ENCODE measurements around the gene RGS12. TPM values are rescaled to one million over a fixed set of nuclear protein-coding genes. Genes with fewer than 3 reads are reported as not detected.

Gene RGS12
- total RNA-seq, 1 donor from 2014 or later = 21.9 TPM

DNA sequence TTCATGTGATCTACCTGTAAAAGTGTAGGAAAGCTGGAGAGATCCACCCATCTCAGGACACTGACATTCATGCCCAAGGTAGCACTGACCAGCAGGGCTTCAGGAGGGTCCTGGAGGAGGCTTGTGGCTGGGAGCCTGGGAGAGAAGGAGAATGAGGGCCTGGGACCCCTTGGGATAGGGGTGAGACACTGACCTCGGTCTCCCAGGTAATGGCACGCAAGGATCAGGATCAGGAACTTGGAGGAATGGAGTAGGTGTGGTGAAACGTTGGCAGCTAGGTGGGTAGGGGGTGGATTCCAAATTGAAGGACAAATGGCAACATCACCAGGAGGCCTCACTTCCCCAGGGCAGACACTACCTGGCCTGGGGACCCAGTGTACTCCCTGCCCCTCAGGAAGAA is 12.4 kb upstream of the RGS12 start:
- Histone ChIP-seq H3K9ac (ENCODE audit: low read length) (no peak overlapping the region), H3K4me1 (ENCODE audit: insufficient read depth, low read length) (peaks cover 8% of the 10 kb centered on the region), H3K36me3 (ENCODE audit: insufficient read depth, low read length) (no peaks in the 10 kb centered on the region), H3K9me3 (ENCODE audit: insufficient read depth, low read depth, low read length) (no peaks in the 10 kb centered on the region), H4K20me1 (ENCODE audit: insufficient read depth, low read length) (no peaks in the 10 kb centered on the region), H3K79me2 (ENCODE audit: insufficient read depth, low read length) (no peaks in the 10 kb centered on the region), H3K27me3 (ENCODE audit: insufficient read depth, low read length) (no peaks in the 10 kb centered on the region), H3K4me2 (ENCODE audit: low read length) (no peak overlapping the region), H3K27ac (ENCODE audit: low read depth, low read length) (no peak overlapping the region), H3K4me3 (ENCODE audit: insufficient read depth, low read depth, low read length) (no peak overlapping the region), H2AFZ (ENCODE audit: low read depth, low read length) (no peak overlapping the region)
- no peak for TF ChIP-seq EZH2 (IDR thresholded peaks at IDR 0.05; ENCODE audit: insufficient read depth, low read length)
- TF ChIP-seq, protein P1, sequence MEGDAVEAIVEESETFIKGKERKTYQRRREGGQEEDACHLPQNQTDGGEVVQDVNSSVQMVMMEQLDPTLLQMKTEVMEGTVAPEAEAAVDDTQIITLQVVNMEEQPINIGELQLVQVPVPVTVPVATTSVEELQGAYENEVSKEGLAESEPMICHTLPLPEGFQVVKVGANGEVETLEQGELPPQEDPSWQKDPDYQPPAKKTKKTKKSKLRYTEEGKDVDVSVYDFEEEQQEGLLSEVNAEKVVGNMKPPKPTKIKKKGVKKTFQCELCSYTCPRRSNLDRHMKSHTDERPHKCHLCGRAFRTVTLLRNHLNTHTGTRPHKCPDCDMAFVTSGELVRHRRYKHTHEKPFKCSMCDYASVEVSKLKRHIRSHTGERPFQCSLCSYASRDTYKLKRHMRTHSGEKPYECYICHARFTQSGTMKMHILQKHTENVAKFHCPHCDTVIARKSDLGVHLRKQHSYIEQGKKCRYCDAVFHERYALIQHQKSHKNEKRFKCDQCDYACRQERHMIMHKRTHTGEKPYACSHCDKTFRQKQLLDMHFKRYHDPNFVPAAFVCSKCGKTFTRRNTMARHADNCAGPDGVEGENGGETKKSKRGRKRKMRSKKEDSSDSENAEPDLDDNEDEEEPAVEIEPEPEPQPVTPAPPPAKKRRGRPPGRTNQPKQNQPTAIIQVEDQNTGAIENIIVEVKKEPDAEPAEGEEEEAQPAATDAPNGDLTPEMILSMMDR (IDR thresholded peaks at IDR 0.05; ENCODE audit: insufficient read depth, low read depth, low read length) = no peak
- Mint-ChIP-seq H3K4me3 (ENCODE audit: unreplicated experiment) (no peak overlapping the region), H3K27me3 (ENCODE audit: low read depth, unreplicated experiment) (peaks cover 11% of the 10 kb centered on the region), H3K4me1 (ENCODE audit: low read depth, unreplicated experiment) (no peaks in the 10 kb centered on the region), H3K27ac (ENCODE audit: unreplicated experiment) (no peak overlapping the region), H3K9me3 (ENCODE audit: unreplicated experiment) (peaks cover 2% of the 10 kb centered on the region), H3K36me3 (ENCODE audit: low read depth, unreplicated experiment) (peaks cover 15% of the 10 kb centered on the region)
- no peak for DNase-seq (ENCODE audit: low read depth)
- FAIRE-seq = no peak

DNA sequence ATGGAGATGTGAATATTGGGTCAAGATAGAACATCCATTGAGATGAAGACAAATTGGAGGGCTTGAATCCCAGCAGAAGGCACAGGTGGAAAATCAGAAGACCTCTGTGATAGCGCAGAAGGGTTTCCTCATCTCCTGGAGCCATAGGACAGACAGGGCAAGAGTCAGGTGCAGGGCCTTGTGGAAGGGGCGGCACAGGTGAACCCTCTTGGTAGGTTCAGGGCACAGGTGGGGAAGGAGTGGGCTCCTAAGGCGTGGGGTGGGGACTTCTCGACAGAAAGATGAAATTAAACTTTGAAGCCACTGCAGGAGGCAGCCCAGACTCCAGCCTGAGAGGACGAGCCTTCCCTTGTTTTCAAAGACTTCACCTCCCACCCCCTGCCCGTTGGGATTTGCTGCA is 9.3 kb upstream of the RGS12 start:
- Mint-ChIP-seq H3K36me3 (ENCODE audit: low read depth, unreplicated experiment) (peaks cover 10% of the 10 kb centered on the region), H3K27ac (ENCODE audit: unreplicated experiment) (no peak overlapping the region), H3K4me3 (ENCODE audit: unreplicated experiment) (no peak overlapping the region), H3K9me3 (ENCODE audit: unreplicated experiment) (no peaks in the 10 kb centered on the region), H3K4me1 (ENCODE audit: low read depth, unreplicated experiment) (no peaks in the 10 kb centered on the region), H3K27me3 (ENCODE audit: low read depth, unreplicated experiment) (peaks cover 18% of the 10 kb centered on the region)
- no peak overlapping the region for H3K9ac ChIP-seq (ENCODE audit: low read length)
- H3K9me3 ChIP-seq (ENCODE audit: insufficient read depth, low read depth, low read length) = no peaks in the 10 kb centered on the region
- no peak overlapping the region for H3K4me2 ChIP-seq (ENCODE audit: low read length)
- no peak overlapping the region for H2AFZ ChIP-seq (ENCODE audit: low read depth, low read length)
- no peak for DNase-seq (ENCODE audit: low read depth)
- H3K4me3 ChIP-seq (ENCODE audit: insufficient read depth, low read depth, low read length) = no peak overlapping the region
- TF ChIP-seq EZH2 (IDR thresholded peaks at IDR 0.05; ENCODE audit: insufficient read depth, low read length) = no peak
- H3K27ac ChIP-seq (ENCODE audit: low read depth, low read length) = no peak overlapping the region
- no peaks in the 10 kb centered on the region for H3K36me3 ChIP-seq (ENCODE audit: insufficient read depth, low read length)
- peaks cover 5% of the 10 kb centered on the region for H3K27me3 ChIP-seq (ENCODE audit: insufficient read depth, low read length)
- H4K20me1 ChIP-seq (ENCODE audit: insufficient read depth, low read length) = no peaks in the 10 kb centered on the region
- peaks cover 9% of the 10 kb centered on the region for H3K4me1 ChIP-seq (ENCODE audit: insufficient read depth, low read length)
- no peak for FAIRE-seq
- no peaks in the 10 kb centered on the region for H3K79me2 ChIP-seq (ENCODE audit: insufficient read depth, low read length)

DNA sequence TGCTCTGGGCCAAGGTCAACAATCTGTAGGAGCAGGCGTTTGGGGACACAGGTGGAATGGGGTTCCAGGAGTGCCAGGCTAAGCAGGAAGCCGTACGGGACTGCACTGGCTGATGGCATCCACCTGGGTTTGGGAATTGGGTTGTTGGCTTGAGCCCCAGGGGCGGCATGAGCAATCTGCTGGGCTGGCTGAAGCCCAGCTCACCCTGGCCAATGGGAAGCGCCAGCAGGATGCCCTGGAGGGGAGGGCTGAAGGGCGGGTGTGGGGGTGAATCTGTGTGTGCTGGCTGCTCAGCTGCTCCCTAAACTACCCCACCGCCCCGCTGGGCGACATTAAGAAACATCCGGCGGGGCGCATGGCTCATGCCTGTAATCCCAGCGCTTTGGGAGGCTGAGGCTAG is 8.9 kb upstream of the RGS12 start:
- no peak for FAIRE-seq
- Mint-ChIP-seq H3K4me1 (ENCODE audit: low read depth, unreplicated experiment) (no peaks in the 10 kb centered on the region), H3K9me3 (ENCODE audit: unreplicated experiment) (no peaks in the 10 kb centered on the region)

More for the DNA sequence above, 8.9 kb upstream of the RGS12 start:
- TF ChIP-seq, protein P1 (IDR thresholded peaks at IDR 0.05; ENCODE audit: insufficient read depth, low read depth, low read length) = no peak
- no peak for TF ChIP-seq EZH2 (IDR thresholded peaks at IDR 0.05; ENCODE audit: insufficient read depth, low read length)
- H3K27me3 Mint-ChIP-seq (ENCODE audit: low read depth, unreplicated experiment) = peaks cover 18% of the 10 kb centered on the region
- DNase-seq (ENCODE audit: low read depth) = no peak
- Histone ChIP-seq H3K36me3 (ENCODE audit: insufficient read depth, low read length) (no peaks in the 10 kb centered on the region), H3K79me2 (ENCODE audit: insufficient read depth, low read length) (no peaks in the 10 kb centered on the region), H4K20me1 (ENCODE audit: insufficient read depth, low read length) (no peaks in the 10 kb centered on the region), H3K9me3 (ENCODE audit: insufficient read depth, low read depth, low read length) (no peaks in the 10 kb centered on the region), H3K4me1 (ENCODE audit: insufficient read depth, low read length) (peaks cover 9% of the 10 kb centered on the region), H3K27me3 (ENCODE audit: insufficient read depth, low read length) (peaks cover 5% of the 10 kb centered on the region), H3K4me3 (ENCODE audit: insufficient read depth, low read depth, low read length) (no peak overlapping the region), H3K4me2 (ENCODE audit: low read length) (no peak overlapping the region), H3K9ac (ENCODE audit: low read length) (no peak overlapping the region), H3K27ac (ENCODE audit: low read depth, low read length) (no peak overlapping the region), H2AFZ (ENCODE audit: low read depth, low read length) (no peak overlapping the region)
- no peak overlapping the region for H3K27ac Mint-ChIP-seq (ENCODE audit: unreplicated experiment)
- peaks cover 10% of the 10 kb centered on the region for H3K36me3 Mint-ChIP-seq (ENCODE audit: low read depth, unreplicated experiment)
- no peak overlapping the region for H3K4me3 Mint-ChIP-seq (ENCODE audit: unreplicated experiment)
